Measurements from ENCODE around the gene VWA8.

DNA sequence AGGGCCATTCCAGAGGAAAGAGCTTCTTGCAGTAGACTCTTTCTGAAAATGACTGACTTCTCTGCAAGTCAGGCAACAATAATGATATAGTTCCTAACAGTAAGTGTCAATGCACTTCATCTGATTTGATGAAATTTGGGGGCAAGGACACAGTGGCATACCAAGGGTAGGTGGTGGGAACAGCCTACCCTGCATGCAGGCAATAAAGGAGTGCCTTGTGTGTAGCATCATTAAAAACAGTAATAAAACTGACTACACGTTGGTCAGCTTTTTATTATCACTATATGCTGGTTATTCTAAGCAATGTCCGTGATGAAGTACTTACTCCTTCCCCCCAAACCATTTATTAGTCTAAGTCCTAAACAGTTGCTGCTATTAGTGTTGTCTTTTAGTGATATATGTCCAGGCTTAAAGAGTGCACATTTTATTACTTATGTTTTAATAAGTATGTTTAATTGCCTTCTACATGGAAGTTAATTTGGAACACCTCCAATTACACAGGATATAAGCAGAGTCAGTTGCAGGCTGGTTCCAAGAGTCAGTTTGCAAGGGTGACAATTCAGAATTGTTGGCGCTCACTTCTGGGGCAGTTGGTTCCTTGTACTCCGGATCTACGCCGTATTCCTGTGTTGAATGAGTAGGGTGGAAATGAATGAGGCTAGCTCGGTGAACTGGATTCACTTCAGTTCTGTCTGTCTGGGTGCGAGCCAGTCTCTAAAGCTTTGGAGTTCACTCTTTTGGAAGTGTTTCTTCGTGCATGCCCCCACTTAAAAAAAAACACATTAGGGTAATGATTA, 419.6 kb downstream of the VWA8 start:
- no peak for TF ChIP-seq EZH2 (optimal IDR thresholded peaks at IDR 0.05; ENCODE audit: low read depth, low read length)
- TF ChIP-seq, protein P1, sequence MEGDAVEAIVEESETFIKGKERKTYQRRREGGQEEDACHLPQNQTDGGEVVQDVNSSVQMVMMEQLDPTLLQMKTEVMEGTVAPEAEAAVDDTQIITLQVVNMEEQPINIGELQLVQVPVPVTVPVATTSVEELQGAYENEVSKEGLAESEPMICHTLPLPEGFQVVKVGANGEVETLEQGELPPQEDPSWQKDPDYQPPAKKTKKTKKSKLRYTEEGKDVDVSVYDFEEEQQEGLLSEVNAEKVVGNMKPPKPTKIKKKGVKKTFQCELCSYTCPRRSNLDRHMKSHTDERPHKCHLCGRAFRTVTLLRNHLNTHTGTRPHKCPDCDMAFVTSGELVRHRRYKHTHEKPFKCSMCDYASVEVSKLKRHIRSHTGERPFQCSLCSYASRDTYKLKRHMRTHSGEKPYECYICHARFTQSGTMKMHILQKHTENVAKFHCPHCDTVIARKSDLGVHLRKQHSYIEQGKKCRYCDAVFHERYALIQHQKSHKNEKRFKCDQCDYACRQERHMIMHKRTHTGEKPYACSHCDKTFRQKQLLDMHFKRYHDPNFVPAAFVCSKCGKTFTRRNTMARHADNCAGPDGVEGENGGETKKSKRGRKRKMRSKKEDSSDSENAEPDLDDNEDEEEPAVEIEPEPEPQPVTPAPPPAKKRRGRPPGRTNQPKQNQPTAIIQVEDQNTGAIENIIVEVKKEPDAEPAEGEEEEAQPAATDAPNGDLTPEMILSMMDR (IDR thresholded peaks at IDR 0.05; ENCODE audit: low read length), result no peak
